Calu3 (cell line): ENCODE measurements around the gene MRPL4. TPM values are rescaled to one million over a fixed set of nuclear protein-coding genes. Genes with fewer than 3 reads are reported as not detected.
"Not testable (repeated sequence)": the region's sequence is repeated elsewhere in the genome, so short reads cannot be mapped to it uniquely, and the experiment has no call there.

Source experiments
- BruUV-seq: library from RNA; stranded (reverse); fragments of 400-500 nt; replicated peaks from 2 replicates; lab custom pipeline; 2021; lab: Mats Ljungman, UMichigan
- CTCF ChIA-PET: fragments of 300-600 bp; sonication (Branson Sonifier 250); formaldehyde crosslinking; loops from one replicate; lab custom pipeline; 2022; ENCODE audit warnings: antibody characterized with exemption; lab: Charles Lee
- DNase-seq: peaks from one replicate; pipeline ENCODE4 v3.0.0; 2022
- H3K27ac Mint-ChIP-seq: one replicate; pipeline ENCODE4 v1.8.0; 2022; ENCODE audit warnings: mixed read lengths; ENCODE audit not compliant: unreplicated experiment
- H3K27me3 Mint-ChIP-seq: one replicate; pipeline ENCODE4 v1.8.0; 2022; ENCODE audit warnings: mixed read lengths; ENCODE audit not compliant: unreplicated experiment
- H3K36me3 Mint-ChIP-seq: one replicate; pipeline ENCODE4 v1.8.0; 2022; ENCODE audit warnings: mild to moderate bottlenecking, moderate library complexity, mixed read lengths; ENCODE audit not compliant: insufficient read depth, unreplicated experiment
- H3K4me1 Mint-ChIP-seq: one replicate; pipeline ENCODE4 v1.8.0; 2022; ENCODE audit warnings: mild to moderate bottlenecking, low read depth, mixed read lengths; ENCODE audit not compliant: unreplicated experiment
- H3K4me3 Mint-ChIP-seq: one replicate; pipeline ENCODE4 v1.8.0; 2022; ENCODE audit warnings: mild to moderate bottlenecking, low read depth, moderate library complexity, mixed read lengths; ENCODE audit not compliant: unreplicated experiment
- H3K9me3 Mint-ChIP-seq: one replicate; pipeline ENCODE4 v1.8.0; 2022; ENCODE audit warnings: low read depth, mixed read lengths; ENCODE audit not compliant: unreplicated experiment
- intact Hi-C: fragments of 100-400 bp; cut with micrococcal nuclease; formaldehyde crosslinking; loops from one replicate; pipeline ENCODE4 v1.10.0; 2022; ENCODE audit not compliant: unreplicated experiment
- total RNA-seq: library from RNA; stranded (reverse); gene quantifications from 2 replicates; pipeline ENCODE4 v1.2.3, GENCODE V29; 2022
- TF ChIP-seq, protein P1 (sequence below): fragments of 200-600 bp; IDR thresholded peaks from one replicate; pipeline ENCODE4 v1.8.0; 2022; ENCODE audit warnings: antibody characterized with exemption; ENCODE audit not compliant: unreplicated experiment

MRPL4 gene
- total RNA-seq, 1 experiment from 2014 or later, result 60.4 TPM

DNA sequence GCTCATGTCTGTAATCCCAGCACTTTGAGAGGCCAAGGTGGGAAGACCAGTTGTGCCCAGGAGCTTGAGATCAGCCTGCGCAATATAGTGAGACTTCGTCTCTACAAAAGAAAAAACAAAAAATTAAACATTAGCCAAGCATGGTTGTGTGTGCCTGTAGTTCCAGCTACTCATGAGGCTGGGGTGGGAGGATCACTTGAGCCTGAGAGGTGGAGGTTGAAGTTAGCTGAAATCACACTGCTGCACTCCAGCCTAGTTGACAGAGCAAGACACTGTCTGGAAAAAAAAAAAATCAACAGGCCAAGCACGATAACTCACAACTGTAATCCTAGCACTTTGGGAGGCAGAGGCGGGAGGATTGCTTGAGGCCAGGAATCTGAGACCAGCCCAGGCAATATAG is 17.0 kb upstream of the MRPL4 start:
- Mint-ChIP-seq H3K9me3 (no peaks in the 10 kb centered on the region), H3K27me3 (no peaks in the 10 kb centered on the region), H3K36me3 (peaks cover 23% of the 10 kb centered on the region), H3K27ac (no peak overlapping the region), H3K4me3 (no peak overlapping the region), H3K4me1 (no peaks in the 10 kb centered on the region)
- intact Hi-C loops, result no loop called here
- CTCF ChIA-PET, result interaction anchor here (0.6 kb wide), 1 partner anchor 152 kb away, joined by 4 read pairs; no protein-coding TSS in a partner anchor
- TF ChIP-seq, protein P1, sequence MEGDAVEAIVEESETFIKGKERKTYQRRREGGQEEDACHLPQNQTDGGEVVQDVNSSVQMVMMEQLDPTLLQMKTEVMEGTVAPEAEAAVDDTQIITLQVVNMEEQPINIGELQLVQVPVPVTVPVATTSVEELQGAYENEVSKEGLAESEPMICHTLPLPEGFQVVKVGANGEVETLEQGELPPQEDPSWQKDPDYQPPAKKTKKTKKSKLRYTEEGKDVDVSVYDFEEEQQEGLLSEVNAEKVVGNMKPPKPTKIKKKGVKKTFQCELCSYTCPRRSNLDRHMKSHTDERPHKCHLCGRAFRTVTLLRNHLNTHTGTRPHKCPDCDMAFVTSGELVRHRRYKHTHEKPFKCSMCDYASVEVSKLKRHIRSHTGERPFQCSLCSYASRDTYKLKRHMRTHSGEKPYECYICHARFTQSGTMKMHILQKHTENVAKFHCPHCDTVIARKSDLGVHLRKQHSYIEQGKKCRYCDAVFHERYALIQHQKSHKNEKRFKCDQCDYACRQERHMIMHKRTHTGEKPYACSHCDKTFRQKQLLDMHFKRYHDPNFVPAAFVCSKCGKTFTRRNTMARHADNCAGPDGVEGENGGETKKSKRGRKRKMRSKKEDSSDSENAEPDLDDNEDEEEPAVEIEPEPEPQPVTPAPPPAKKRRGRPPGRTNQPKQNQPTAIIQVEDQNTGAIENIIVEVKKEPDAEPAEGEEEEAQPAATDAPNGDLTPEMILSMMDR, result no peak
- no TSS peak for BruUV-seq
- no peak for DNase-seq

DNA sequence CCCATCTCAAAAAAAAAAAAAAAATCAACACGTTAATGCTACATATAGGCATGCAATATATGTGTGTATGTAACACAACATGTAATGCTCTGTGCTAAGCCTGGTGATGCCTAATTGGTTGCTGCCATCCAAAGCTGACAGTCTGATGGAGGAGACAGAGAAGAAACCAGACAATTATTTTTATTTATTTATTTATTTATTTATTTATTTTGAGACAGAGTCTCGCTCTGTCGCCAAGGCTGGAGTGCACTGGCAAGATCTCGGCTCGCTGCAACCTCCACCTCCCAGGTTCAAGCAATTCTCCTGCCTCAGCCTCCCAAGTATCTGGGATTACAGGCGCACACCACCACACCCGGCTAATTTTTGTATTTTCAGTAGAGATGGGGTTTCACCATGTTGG is 16.6 kb upstream of the MRPL4 start:
- H3K36me3 Mint-ChIP-seq, result peaks cover 19% of the 10 kb centered on the region
- CTCF ChIA-PET, result interaction anchor here (0.6 kb wide), 1 partner anchor 152 kb away, joined by 4 read pairs; no protein-coding TSS in a partner anchor
- H3K4me1 Mint-ChIP-seq, H3K9me3 Mint-ChIP-seq, intact Hi-C loops, H3K27ac Mint-ChIP-seq, H3K27me3 Mint-ChIP-seq, H3K4me3 Mint-ChIP-seq, DNase-seq, BruUV-seq: not testable (repeated sequence)

DNA sequence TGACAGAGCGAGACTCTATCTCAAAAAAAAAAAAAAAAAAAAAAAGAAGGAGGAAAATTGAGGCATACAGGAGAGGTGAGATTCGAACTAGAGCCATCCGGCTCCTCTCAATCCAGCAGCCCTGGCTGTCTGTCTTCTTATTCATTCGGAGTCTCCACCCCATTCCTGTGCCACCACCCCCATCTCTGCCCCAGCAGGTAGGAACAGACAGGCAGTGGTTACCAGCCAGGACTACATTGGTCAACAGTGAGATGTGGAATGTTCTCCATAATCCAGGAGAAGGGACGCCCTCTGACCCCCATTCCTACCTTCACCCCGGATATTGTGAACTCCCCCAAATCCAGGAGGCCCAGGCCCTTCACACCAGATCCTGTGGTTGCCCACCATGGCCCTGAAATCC is 14.3 kb upstream of the MRPL4 start:
- TF ChIP-seq, protein P1, result no peak
- H3K27ac Mint-ChIP-seq, result no peak overlapping the region
- no peak for DNase-seq
- intact Hi-C loops, result no loop called here
- no peak overlapping the region for H3K4me3 Mint-ChIP-seq
- H3K4me1 Mint-ChIP-seq, result no peaks in the 10 kb centered on the region
- H3K27me3 Mint-ChIP-seq, result no peaks in the 10 kb centered on the region
- no peaks in the 10 kb centered on the region for H3K36me3 Mint-ChIP-seq
- CTCF ChIA-PET, result interaction anchor here (0.7 kb wide), 1 partner anchor 33 kb away, joined by 4 read pairs; no protein-coding TSS in a partner anchor
- no TSS peak for BruUV-seq
- H3K9me3 Mint-ChIP-seq, result no peaks in the 10 kb centered on the region

DNA sequence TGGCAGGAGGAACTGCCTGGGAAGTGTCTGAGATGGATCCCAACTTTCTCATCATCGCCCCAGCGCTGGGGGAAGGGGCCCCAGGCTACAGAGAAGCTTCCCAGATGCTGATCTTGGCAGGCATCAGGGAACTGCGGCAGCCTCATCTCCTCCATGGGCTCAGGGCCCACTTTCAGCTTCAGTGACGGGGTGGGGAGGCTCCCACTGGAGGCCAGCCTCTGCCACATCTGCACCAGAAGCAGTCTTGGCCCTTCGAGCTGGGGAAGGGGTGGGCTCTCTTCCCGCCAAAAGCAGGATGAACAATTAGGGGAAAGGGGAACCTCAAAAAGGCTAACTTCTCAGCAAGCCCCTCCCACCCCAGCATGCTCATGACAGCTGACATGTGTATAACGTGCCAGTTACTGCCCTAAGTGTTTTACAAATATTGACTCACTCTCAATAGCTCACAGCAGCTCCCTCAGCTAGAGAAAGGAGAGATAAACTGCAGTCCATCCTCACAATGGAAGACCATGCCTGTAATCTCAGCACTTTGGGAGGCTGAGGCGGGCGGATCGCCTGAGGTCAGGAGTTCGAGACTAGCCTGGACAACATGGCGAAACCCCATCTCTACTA is 13.7 kb upstream of the MRPL4 start:
- intact Hi-C loops, result no loop called here
- Mint-ChIP-seq H3K36me3 (no peaks in the 10 kb centered on the region), H3K9me3 (no peaks in the 10 kb centered on the region), H3K4me1 (no peaks in the 10 kb centered on the region), H3K27ac (no peak overlapping the region), H3K4me3 (no peak overlapping the region), H3K27me3 (no peaks in the 10 kb centered on the region)
- CTCF ChIA-PET, result interaction anchor here (0.7 kb wide), 1 partner anchor 34 kb away, joined by 4 read pairs; no protein-coding TSS in a partner anchor
- no TSS peak for BruUV-seq
- no peak for DNase-seq
- TF ChIP-seq, protein P1, result no peak

DNA sequence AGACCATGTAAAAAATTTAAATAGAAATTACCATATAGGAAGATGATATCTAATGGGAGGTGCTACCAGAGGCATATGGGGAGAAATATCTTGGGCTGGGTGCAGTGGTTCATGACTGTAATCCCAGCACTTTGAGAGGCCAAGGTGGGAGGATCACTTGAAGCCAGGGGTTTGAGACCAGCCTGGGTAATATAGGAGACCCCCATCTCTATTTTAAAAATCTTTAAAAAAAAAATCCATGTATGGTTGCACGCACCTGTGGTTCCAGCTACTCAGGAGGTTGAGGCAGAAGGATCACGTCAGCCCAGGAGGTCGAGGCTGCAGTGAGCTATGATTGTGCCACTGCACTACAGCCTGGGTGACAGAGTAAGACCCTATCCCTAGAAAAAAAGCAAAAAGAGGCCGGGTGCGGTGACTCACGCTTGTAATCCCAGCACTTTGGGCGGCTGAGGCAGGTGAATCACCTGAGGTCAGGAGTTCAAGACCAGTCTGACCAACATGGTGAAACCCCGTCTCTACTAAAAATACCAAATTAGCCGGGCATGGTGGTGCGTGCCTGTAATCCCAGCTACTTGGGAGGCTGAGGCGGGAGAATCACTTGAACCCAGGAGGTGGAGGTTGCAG is 10.1 kb upstream of the MRPL4 start:
- H3K27ac Mint-ChIP-seq, H3K4me1 Mint-ChIP-seq, intact Hi-C loops, CTCF ChIA-PET, H3K36me3 Mint-ChIP-seq, H3K27me3 Mint-ChIP-seq, H3K9me3 Mint-ChIP-seq, H3K4me3 Mint-ChIP-seq, BruUV-seq: not testable (repeated sequence)
- DNase-seq, result peak; percentile 7
